HFFc6 (cell line): ENCODE data around the gene KRTAP9-9. TPM values are rescaled to one million over a fixed set of nuclear protein-coding genes. Genes with fewer than 3 reads are reported as not detected.

Experiments
- DNase-seq: peaks from one replicate; pipeline ENCODE4 v3.0.0-alpha.2; 2018
- H3K27ac Mint-ChIP-seq: 2 replicates; pipeline ENCODE4 v1.8.0; 2020; ENCODE audit warnings: mild to moderate bottlenecking, mixed read lengths
- H3K27me3 Mint-ChIP-seq: 2 replicates; pipeline ENCODE4 v1.8.0; 2021; ENCODE audit warnings: mild to moderate bottlenecking, moderate library complexity, mixed read lengths; ENCODE audit not compliant: insufficient read depth
- H3K36me3 Mint-ChIP-seq: 2 replicates; pipeline ENCODE4 v1.8.0; 2021; ENCODE audit warnings: low read depth, mixed read lengths
- H3K4me1 Mint-ChIP-seq: 2 replicates; pipeline ENCODE4 v1.8.0; 2020; ENCODE audit warnings: low read depth, mixed read lengths
- H3K4me3 Mint-ChIP-seq: 2 replicates; pipeline ENCODE4 v1.8.0; 2020; ENCODE audit warnings: mild to moderate bottlenecking, moderate library complexity, mixed read lengths
- H3K9me3 Mint-ChIP-seq: 2 replicates; pipeline ENCODE4 v1.8.0; 2020; ENCODE audit warnings: mild to moderate bottlenecking, mixed read lengths
- total RNA-seq, 6 experiments: library from RNA; stranded (reverse); fragmentation: NEBNext Ultra II Directional; extraction: Animal tissue kit (Norgen Biotek cat#: 25700); gene quantifications; 2 replicates in 1 of 6; 3 replicates in 5 of 6; pipeline ENCODE4 v1.2.3, GENCODE V29; 2021
- TF ChIP-seq, protein P1 (sequence below): fragments of 200-600 bp; sonication (generic); IDR thresholded peaks from 2 replicates; pipeline ENCODE4 v1.5.0; 2021; ENCODE audit warnings: antibody characterized with exemption, mild to moderate bottlenecking

The KRTAP9-9 gene
- total RNA-seq, 6 experiments from 2014 or later = not detected

DNA sequence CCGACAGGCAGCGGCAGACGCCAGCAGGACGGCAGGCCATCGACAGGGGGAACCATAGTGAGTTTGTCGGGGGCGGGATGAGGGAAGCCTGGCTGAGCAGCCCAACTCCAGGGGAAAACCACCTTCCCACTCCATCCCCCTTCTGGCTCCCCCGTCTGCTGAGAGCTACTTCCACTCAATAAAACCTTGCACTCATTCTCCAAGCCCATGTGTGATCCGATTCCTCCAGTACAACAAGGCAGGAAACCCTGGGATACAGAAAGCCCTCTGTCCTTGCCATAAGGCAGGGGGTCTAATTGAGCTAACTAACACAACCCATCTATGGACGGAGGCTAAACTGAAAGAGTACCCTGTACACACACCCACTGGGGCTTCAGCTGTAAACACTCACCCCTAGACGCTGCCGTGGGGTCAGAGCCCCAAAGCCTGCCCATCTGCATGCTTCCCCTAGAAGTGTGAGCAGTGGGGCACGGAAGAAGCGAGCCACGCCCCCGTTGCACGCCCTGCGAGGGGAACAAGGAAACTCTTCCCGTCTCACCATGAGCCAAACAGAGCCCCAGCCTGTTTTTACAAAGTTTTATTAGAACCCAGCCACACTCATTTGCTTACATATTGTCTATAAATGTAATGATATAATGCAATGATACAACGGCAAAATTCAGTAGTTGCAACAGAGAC is 43.4 kb downstream of the KRTAP9-9 start:
- peaks cover 5% of the 10 kb centered on the region for H3K27me3 Mint-ChIP-seq
- H3K36me3 Mint-ChIP-seq = peaks cover 4% of the 10 kb centered on the region
- peaks cover 4% of the 10 kb centered on the region; the same call in 1 of the 2 replicates for H3K9me3 Mint-ChIP-seq
- peaks cover 7% of the 10 kb centered on the region for H3K4me1 Mint-ChIP-seq
- H3K4me3 Mint-ChIP-seq = no peak overlapping the region
- H3K27ac Mint-ChIP-seq = no peak overlapping the region
- no peak for DNase-seq
- TF ChIP-seq, protein P1, sequence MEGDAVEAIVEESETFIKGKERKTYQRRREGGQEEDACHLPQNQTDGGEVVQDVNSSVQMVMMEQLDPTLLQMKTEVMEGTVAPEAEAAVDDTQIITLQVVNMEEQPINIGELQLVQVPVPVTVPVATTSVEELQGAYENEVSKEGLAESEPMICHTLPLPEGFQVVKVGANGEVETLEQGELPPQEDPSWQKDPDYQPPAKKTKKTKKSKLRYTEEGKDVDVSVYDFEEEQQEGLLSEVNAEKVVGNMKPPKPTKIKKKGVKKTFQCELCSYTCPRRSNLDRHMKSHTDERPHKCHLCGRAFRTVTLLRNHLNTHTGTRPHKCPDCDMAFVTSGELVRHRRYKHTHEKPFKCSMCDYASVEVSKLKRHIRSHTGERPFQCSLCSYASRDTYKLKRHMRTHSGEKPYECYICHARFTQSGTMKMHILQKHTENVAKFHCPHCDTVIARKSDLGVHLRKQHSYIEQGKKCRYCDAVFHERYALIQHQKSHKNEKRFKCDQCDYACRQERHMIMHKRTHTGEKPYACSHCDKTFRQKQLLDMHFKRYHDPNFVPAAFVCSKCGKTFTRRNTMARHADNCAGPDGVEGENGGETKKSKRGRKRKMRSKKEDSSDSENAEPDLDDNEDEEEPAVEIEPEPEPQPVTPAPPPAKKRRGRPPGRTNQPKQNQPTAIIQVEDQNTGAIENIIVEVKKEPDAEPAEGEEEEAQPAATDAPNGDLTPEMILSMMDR = no peak

DNA sequence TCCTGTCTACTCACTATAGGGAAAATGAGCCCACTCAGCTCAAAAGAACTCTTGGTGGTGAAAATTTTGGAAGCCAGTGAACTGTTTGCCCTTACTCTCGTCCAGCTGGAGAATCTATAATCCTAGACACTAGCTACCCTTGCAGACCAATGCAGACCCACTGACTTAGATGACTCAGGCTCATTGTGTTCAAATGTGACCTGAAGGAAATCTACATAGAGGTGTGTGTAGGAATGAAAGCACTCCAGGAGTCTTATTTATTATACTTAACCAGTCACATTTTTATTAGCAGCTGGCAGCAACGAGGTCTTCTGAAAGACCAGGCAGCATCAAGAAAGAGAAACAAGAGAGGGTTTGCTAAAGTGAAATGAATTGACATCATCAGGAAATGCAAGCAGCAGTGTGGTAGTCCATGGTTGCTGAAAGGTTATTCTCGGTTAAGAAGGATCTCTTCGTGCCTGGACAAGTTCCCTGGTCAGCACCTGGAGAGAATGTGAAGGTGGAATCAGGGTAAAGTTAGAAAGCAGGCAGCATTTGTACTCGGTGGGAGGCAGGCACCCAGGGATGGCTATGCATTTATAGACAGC is 46.1 kb downstream of the KRTAP9-9 start:
- Mint-ChIP-seq H3K36me3 (peaks cover 4% of the 10 kb centered on the region), H3K27ac (no peak overlapping the region), H3K4me3 (no peak overlapping the region), H3K4me1 (peaks cover 7% of the 10 kb centered on the region), H3K27me3 (peaks cover 2% of the 10 kb centered on the region; the same call in 1 of the 2 replicates), H3K9me3 (peaks cover 4% of the 10 kb centered on the region; the same call in 1 of the 2 replicates)
- no peak for DNase-seq
- TF ChIP-seq, protein P1 = no peak

- Mint-ChIP-seq H3K36me3 (peaks cover 4% of the 10 kb centered on the region), H3K27ac (no peak within 1 kb of the TSS), H3K4me1 (peaks cover 7% of the 10 kb centered on the region), H3K9me3 (peaks cover 4% of the 10 kb centered on the region; the same call in 1 of the 2 replicates), H3K27me3 (peaks cover 2% of the 10 kb centered on the region; the same call in 1 of the 2 replicates), H3K4me3 (no peak within 1 kb of the TSS)
- no peak for DNase-seq
- TF ChIP-seq, protein P1 = no peak
Measured at GRCh38 chr17:41301916-41302901, 47.0 kb downstream of the KRTAP9-9 start, which contains the start of gene KRTAP29-1. Gene KRTAP29-1 (minus strand): TSS chr17:41302851. CDS start chr17:41302851, 0 bp downstream.

- H3K27ac Mint-ChIP-seq = no peak overlapping the region
- TF ChIP-seq, protein P1 = no peak
- DNase-seq = no peak
- peaks cover 4% of the 10 kb centered on the region; the same call in 1 of the 2 replicates for H3K9me3 Mint-ChIP-seq
- peaks cover 12% of the 10 kb centered on the region for H3K4me1 Mint-ChIP-seq
- H3K4me3 Mint-ChIP-seq = no peak overlapping the region
- peaks cover 4% of the 10 kb centered on the region for H3K36me3 Mint-ChIP-seq
- H3K27me3 Mint-ChIP-seq = peaks cover 2% of the 10 kb centered on the region; the same call in 1 of the 2 replicates
Measured at GRCh38 chr17:41302981-41303380, 47.8 kb downstream of the KRTAP9-9 start.

GRCh38 chr17:41304091-41304490 is 48.9 kb downstream of the KRTAP9-9 start:
- H3K9me3 Mint-ChIP-seq = peaks cover 4% of the 10 kb centered on the region; the same call in 1 of the 2 replicates
- no peak for DNase-seq
- peaks cover 20% of the 10 kb centered on the region for H3K4me1 Mint-ChIP-seq
- H3K27ac Mint-ChIP-seq = no peak overlapping the region
- TF ChIP-seq, protein P1 = no peak
- H3K36me3 Mint-ChIP-seq = peaks cover 4% of the 10 kb centered on the region
- H3K27me3 Mint-ChIP-seq = peaks cover 2% of the 10 kb centered on the region
- no peak overlapping the region for H3K4me3 Mint-ChIP-seq
